ENCODE data around the gene STRIP2.

DNA sequence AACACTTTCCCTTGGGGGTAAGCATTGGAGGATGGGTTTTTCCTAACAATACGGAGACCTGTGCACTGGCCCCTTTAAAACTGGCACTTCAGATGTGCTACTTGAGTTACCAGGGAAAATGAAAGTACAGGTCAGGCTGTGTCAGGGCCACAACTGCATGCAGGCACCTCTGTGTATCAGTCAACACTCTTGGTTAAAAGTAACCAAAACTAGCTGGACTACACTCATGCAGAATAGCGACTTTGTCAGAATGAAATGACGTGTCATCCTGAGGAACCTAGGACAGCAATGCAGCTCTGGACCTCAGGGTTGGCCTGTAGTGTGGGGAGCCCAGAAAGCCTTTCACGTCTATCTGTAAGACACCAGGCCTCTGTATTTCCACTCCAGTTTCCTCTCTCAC is 34.3 kb downstream of the STRIP2 start:
- TF ChIP-seq, protein P1, sequence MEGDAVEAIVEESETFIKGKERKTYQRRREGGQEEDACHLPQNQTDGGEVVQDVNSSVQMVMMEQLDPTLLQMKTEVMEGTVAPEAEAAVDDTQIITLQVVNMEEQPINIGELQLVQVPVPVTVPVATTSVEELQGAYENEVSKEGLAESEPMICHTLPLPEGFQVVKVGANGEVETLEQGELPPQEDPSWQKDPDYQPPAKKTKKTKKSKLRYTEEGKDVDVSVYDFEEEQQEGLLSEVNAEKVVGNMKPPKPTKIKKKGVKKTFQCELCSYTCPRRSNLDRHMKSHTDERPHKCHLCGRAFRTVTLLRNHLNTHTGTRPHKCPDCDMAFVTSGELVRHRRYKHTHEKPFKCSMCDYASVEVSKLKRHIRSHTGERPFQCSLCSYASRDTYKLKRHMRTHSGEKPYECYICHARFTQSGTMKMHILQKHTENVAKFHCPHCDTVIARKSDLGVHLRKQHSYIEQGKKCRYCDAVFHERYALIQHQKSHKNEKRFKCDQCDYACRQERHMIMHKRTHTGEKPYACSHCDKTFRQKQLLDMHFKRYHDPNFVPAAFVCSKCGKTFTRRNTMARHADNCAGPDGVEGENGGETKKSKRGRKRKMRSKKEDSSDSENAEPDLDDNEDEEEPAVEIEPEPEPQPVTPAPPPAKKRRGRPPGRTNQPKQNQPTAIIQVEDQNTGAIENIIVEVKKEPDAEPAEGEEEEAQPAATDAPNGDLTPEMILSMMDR (IDR thresholded peaks at IDR 0.05) = no peak
- no peak for TF ChIP-seq POLR2A (IDR thresholded peaks at IDR 0.05)
